HepG2 (cell line): ENCODE results near the gene STPG4. TPM values are rescaled to one million over a fixed set of nuclear protein-coding genes. Genes with fewer than 3 reads are reported as not detected.

Source experiments
- CBX5 ChIP-seq: sonication (generic); formaldehyde crosslinking; IDR thresholded peaks from 2 replicates; pipeline ENCODE4 v1.4.0; 2020; ENCODE audit warnings: missing genetic modification reagents, borderline replicate concordance
- CREB1 ChIP-seq, 2 experiments: fragments of 450-650 bp in 1 of 2; IDR thresholded peaks; 2 replicates each; pipeline ENCODE4 v1.6.1; 2016 to 2017; ENCODE audit warnings: control low read depth in 1 of 2, mild to moderate bottlenecking in 1 of 2, missing compliant biosample characterization in 1 of 2, missing genetic modification characterization in 1 of 2
- HDAC6 ChIP-seq: fragments of 200-600 bp; sonication (generic); IDR thresholded peaks from 2 replicates; pipeline ENCODE4 v1.7.0; 2017; ENCODE audit warnings: mild to moderate bottlenecking, antibody characterized with exemption, low read length, low read depth
- HNRNPL ChIP-seq: fragments of 200-400 bp; formaldehyde crosslinking; IDR thresholded peaks from 2 replicates; pipeline ENCODE4 v1.6.1; 2017; ENCODE audit warnings: mild to moderate bottlenecking, low read depth, low read length
- HNRNPLL ChIP-seq: fragments of 200-400 bp; formaldehyde crosslinking; IDR thresholded peaks from 2 replicates; pipeline ENCODE4 v1.6.1; 2017; ENCODE audit warnings: mild to moderate bottlenecking, low read depth, low read length; ENCODE audit not compliant: poor library complexity, severe bottlenecking
- KLF11 ChIP-seq: IDR thresholded peaks from 2 replicates; pipeline ENCODE4 v1.6.1; 2016; ENCODE audit warnings: missing compliant biosample characterization
- MIER3 ChIP-seq: IDR thresholded peaks from 2 replicates; pipeline ENCODE4 v1.6.1; 2016; ENCODE audit warnings: missing compliant biosample characterization, borderline replicate concordance
- MLLT10 ChIP-seq: sonication (generic); formaldehyde crosslinking; IDR thresholded peaks from 2 replicates; pipeline ENCODE4 v1.4.0; 2020; ENCODE audit warnings: missing genetic modification reagents
- PHF21A ChIP-seq: sonication (generic); formaldehyde crosslinking; IDR thresholded peaks from 2 replicates; pipeline ENCODE4 v1.5.0; 2020; ENCODE audit warnings: mild to moderate bottlenecking, missing genetic modification reagents
- SOX5 ChIP-seq: IDR thresholded peaks from 2 replicates; pipeline ENCODE4 v1.6.1; 2016; ENCODE audit warnings: borderline replicate concordance
- TGIF2 ChIP-seq: IDR thresholded peaks from 2 replicates; pipeline ENCODE4 v1.6.1; 2016; ENCODE audit warnings: control low read depth, missing compliant biosample characterization
- ZMYM3 ChIP-seq: sonication (generic); formaldehyde crosslinking; IDR thresholded peaks from 2 replicates; pipeline ENCODE4 v1.5.1; 2020; ENCODE audit warnings: mild to moderate bottlenecking, missing genetic modification reagents
- ZNF547 ChIP-seq: sonication (generic); formaldehyde crosslinking; IDR thresholded peaks from 2 replicates; pipeline ENCODE4 v1.5.1; 2020; ENCODE audit warnings: mild to moderate bottlenecking, missing genetic modification reagents
- ZNF674 ChIP-seq: sonication (generic); formaldehyde crosslinking; IDR thresholded peaks from 2 replicates; pipeline ENCODE4 v1.5.0; 2020; ENCODE audit warnings: low read depth, mild to moderate bottlenecking, missing genetic modification reagents
- ZNF720 ChIP-seq: sonication (generic); formaldehyde crosslinking; IDR thresholded peaks from 2 replicates; pipeline ENCODE4 v1.4.0; 2020; ENCODE audit warnings: missing genetic modification reagents
- ZNF746 ChIP-seq: sonication (generic); formaldehyde crosslinking; IDR thresholded peaks from 2 replicates; pipeline ENCODE4 v1.8.0; 2022; ENCODE audit warnings: mild to moderate bottlenecking, missing genetic modification reagents
- ZNF841 ChIP-seq: sonication (generic); formaldehyde crosslinking; IDR thresholded peaks from 2 replicates; pipeline ENCODE4 v1.8.1; 2023; ENCODE audit warnings: missing genetic modification reagents, borderline replicate concordance
- polyA plus RNA-seq, 8 experiments: library from polyadenylated mRNA; depleted of rRNA in 3 of 8; stranded (reverse) in 7 of 8; unstranded in 1 of 8; fragments of >200 nt; fragmentation: Illumina TruSeq in 4 of 8; extraction: Trizol in 4 of 8; gene quantifications; 2 replicates each; pipeline versions ENCODE4 v1.2.1 to v1.2.3, GENCODE V29; 2011 to 2016; ENCODE audit warnings: low read depth in 4 of 8, missing spikeins in 1 of 8, mixed read lengths in 1 of 8; ENCODE audit not compliant: insufficient read depth in 1 of 8
- total RNA-seq, 5 experiments: library from RNA; depleted of rRNA; stranded (reverse); fragments of >200 nt; fragmentation: Illumina TruSeq; extraction: Trizol; gene quantifications; 2 replicates each; pipeline ENCODE4 v1.2.3, GENCODE V29; 2016; ENCODE audit warnings: low read depth in 1 of 5
- TF ChIP-seq, protein P1 (sequence below): sonication (generic); formaldehyde crosslinking; IDR thresholded peaks from 2 replicates; pipeline ENCODE4 v1.4.0; 2020; ENCODE audit warnings: missing genetic modification reagents, borderline replicate concordance
- TF ChIP-seq, protein P2 (sequence below): sonication (generic); formaldehyde crosslinking; IDR thresholded peaks from 2 replicates; pipeline ENCODE4 v1.8.0; 2022; ENCODE audit warnings: mild to moderate bottlenecking, missing genetic modification reagents
- TF ChIP-seq, protein P3 (sequence below): sonication (generic); formaldehyde crosslinking; IDR thresholded peaks from 2 replicates; pipeline ENCODE4 v1.4.0; 2020; ENCODE audit warnings: missing genetic modification reagents

STPG4 gene
- total and polyA plus RNA-seq, 2 of the 13 experiments (the other 11 are each of a cell fraction or from before 2014, with no cell fraction given): 0.11 to 0.15 TPM

- TF ChIP-seq, protein P1, sequence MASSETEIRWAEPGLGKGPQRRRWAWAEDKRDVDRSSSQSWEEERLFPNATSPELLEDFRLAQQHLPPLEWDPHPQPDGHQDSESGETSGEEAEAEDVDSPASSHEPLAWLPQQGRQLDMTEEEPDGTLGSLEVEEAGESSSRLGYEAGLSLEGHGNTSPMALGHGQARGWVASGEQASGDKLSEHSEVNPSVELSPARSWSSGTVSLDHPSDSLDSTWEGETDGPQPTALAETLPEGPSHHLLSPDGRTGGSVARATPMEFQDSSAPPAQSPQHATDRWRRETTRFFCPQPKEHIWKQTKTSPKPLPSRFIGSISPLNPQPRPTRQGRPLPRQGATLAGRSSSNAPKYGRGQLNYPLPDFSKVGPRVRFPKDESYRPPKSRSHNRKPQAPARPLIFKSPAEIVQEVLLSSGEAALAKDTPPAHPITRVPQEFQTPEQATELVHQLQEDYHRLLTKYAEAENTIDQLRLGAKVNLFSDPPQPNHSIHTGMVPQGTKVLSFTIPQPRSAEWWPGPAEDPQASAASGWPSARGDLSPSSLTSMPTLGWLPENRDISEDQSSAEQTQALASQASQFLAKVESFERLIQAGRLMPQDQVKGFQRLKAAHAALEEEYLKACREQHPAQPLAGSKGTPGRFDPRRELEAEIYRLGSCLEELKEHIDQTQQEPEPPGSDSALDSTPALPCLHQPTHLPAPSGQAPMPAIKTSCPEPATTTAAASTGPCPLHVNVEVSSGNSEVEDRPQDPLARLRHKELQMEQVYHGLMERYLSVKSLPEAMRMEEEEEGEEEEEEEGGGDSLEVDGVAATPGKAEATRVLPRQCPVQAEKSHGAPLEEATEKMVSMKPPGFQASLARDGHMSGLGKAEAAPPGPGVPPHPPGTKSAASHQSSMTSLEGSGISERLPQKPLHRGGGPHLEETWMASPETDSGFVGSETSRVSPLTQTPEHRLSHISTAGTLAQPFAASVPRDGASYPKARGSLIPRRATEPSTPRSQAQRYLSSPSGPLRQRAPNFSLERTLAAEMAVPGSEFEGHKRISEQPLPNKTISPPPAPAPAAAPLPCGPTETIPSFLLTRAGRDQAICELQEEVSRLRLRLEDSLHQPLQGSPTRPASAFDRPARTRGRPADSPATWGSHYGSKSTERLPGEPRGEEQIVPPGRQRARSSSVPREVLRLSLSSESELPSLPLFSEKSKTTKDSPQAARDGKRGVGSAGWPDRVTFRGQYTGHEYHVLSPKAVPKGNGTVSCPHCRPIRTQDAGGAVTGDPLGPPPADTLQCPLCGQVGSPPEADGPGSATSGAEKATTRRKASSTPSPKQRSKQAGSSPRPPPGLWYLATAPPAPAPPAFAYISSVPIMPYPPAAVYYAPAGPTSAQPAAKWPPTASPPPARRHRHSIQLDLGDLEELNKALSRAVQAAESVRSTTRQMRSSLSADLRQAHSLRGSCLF (CRISPR knock-in tag): no peak
- TF ChIP-seq ZNF547 (CRISPR knock-in tag) (no peak), ZMYM3 (CRISPR knock-in tag) (peak; percentile 79), HNRNPLL (no peak), MIER3 (peak; percentile 80; the same call in 1 of the 2 replicates), ZNF841 (CRISPR knock-in tag) (no peak), SOX5 (CRISPR knock-in tag) (peak; percentile 92), MLLT10 (CRISPR knock-in tag) (no peak), HNRNPL (peak; percentile 67), PHF21A (CRISPR knock-in tag) (peak; percentile 84; the same call in 1 of the 2 replicates), HDAC6 (no peak), ZNF746 (CRISPR knock-in tag) (peak; percentile 94), CREB1 (IDR thresholded peaks at IDR 0.05) (peak; percentile 91), CREB1 (CRISPR knock-in tag; IDR thresholded peaks at IDR 0.05) (no peak), ZNF674 (CRISPR knock-in tag) (peak; percentile 56; the same call in 1 of the 2 replicates), KLF11 (CRISPR knock-in tag) (peak; percentile 74; the same call in 1 of the 2 replicates), TGIF2 (CRISPR knock-in tag) (peak; percentile 74; the same call in 1 of the 2 replicates), ZNF720 (CRISPR knock-in tag) (no peak), CBX5 (CRISPR knock-in tag) (peak; percentile 90; the same call in 1 of the 2 replicates)
- TF ChIP-seq, protein P2, sequence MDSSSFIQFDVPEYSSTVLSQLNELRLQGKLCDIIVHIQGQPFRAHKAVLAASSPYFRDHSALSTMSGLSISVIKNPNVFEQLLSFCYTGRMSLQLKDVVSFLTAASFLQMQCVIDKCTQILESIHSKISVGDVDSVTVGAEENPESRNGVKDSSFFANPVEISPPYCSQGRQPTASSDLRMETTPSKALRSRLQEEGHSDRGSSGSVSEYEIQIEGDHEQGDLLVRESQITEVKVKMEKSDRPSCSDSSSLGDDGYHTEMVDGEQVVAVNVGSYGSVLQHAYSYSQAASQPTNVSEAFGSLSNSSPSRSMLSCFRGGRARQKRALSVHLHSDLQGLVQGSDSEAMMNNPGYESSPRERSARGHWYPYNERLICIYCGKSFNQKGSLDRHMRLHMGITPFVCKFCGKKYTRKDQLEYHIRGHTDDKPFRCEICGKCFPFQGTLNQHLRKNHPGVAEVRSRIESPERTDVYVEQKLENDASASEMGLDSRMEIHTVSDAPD (CRISPR knock-in tag): peak; percentile 97; the same call in 1 of the 2 replicates
- TF ChIP-seq, protein P3, sequence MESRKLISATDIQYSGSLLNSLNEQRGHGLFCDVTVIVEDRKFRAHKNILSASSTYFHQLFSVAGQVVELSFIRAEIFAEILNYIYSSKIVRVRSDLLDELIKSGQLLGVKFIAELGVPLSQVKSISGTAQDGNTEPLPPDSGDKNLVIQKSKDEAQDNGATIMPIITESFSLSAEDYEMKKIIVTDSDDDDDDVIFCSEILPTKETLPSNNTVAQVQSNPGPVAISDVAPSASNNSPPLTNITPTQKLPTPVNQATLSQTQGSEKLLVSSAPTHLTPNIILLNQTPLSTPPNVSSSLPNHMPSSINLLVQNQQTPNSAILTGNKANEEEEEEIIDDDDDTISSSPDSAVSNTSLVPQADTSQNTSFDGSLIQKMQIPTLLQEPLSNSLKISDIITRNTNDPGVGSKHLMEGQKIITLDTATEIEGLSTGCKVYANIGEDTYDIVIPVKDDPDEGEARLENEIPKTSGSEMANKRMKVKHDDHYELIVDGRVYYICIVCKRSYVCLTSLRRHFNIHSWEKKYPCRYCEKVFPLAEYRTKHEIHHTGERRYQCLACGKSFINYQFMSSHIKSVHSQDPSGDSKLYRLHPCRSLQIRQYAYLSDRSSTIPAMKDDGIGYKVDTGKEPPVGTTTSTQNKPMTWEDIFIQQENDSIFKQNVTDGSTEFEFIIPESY: peak; percentile 50; the same call in 1 of the 2 replicates
Measured at GRCh38 chr2:47076586-47077441, 78.3 kb downstream of the STPG4 start (continued).
